GM13977 (cell line): Measurements from ENCODE around the gene NIBAN1.
"Not testable (repeated sequence)": the region's sequence is repeated elsewhere in the genome, so short reads cannot be mapped to it uniquely, and the experiment has no call there.

Experiments used
- DNase-seq: peaks from one replicate; pipeline ENCODE4 v3.0.0; 2012; ENCODE audit warnings: low spot score
- in situ Hi-C: fragments of 300-500 bp; cut with MboI; formaldehyde crosslinking; loops from one replicate; pipeline ENCODE4 v1.12.0; 2022; ENCODE audit warnings: low sequenced_read_pairs, low pct_unique_long_range_greater_than_20kb, mixed read lengths, inconsistent platforms; ENCODE audit not compliant: unreplicated experiment
- TF ChIP-seq, protein P1 (sequence below): IDR thresholded peaks from 2 replicates; pipeline ENCODE4 v1.5.1; 2012; ENCODE audit warnings: mild to moderate bottlenecking, control low read depth; ENCODE audit not compliant: insufficient read depth; ENCODE audit errors: extremely low read depth, missing control alignments

Gene NIBAN1

DNA sequence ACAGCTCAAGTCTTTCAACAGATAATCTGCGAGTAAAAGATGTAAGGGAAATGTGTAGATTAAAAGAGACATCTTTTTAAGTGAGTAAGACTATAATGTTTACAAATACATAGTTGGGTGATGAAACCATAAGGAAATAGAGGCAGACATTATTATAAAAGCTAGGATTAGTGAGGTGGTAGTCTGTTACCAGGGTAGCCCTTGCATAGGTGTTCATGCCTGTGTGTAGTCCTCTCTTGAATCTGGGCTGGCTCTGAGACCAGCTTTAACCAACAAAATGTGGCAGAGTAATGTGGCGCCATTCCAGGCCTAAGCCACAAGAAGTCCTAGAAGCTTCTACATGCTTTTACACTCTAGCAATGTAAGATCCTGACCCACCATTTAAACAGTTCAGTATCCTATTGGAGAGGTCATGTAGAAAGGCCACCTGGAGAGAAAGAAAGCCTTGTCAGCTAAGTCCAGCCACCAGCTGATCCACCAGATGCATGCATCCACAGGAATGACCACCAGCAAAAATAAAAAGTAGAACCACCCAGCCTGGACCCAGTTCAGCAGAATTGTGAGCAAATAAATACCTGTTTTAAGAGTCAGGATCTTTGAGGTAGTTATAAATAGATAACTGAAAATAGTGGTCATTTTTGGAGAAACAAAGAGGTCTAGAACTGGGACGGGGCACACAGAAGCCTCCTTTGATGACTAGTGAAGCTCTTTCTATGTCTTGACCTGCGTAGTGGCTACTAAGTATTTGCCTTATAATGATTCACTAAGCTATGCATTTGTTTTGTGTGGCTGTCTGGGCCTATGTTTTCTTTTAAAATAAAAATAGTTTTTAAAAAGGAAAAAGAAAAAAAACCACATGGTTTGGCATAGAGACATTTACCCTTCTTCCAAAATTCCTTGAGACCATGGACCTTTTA, 8.1 kb downstream of the NIBAN1 start:
- in situ Hi-C loops: no loop called here
- TF ChIP-seq, protein P1, sequence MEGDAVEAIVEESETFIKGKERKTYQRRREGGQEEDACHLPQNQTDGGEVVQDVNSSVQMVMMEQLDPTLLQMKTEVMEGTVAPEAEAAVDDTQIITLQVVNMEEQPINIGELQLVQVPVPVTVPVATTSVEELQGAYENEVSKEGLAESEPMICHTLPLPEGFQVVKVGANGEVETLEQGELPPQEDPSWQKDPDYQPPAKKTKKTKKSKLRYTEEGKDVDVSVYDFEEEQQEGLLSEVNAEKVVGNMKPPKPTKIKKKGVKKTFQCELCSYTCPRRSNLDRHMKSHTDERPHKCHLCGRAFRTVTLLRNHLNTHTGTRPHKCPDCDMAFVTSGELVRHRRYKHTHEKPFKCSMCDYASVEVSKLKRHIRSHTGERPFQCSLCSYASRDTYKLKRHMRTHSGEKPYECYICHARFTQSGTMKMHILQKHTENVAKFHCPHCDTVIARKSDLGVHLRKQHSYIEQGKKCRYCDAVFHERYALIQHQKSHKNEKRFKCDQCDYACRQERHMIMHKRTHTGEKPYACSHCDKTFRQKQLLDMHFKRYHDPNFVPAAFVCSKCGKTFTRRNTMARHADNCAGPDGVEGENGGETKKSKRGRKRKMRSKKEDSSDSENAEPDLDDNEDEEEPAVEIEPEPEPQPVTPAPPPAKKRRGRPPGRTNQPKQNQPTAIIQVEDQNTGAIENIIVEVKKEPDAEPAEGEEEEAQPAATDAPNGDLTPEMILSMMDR: no peak
- no peak for DNase-seq

GRCh38 chr1:184965439-184965838, 8.9 kb downstream of the NIBAN1 start:
- DNase-seq: no peak
- TF ChIP-seq, protein P1: no peak
- in situ Hi-C loops: no loop called here

DNA sequence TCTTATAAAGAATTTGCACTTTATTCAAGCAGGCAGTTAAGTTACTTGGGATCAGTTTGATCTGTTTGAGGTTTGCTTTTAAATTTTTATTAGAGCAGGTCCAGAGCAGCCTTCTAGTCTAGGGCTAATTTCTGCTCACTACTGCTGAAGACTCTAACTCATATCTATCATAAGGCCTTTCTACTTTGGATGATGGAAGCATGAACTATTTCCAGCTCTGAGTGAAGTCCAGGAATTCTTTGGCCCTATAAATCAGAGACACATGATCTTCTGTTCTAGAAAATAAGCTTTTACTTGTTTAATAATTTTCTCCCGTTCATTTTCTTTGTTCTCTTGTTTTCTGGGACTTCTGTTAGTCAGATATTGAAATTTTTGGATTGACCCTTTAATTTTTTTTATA, 14.7 kb downstream of the NIBAN1 start:
- in situ Hi-C loops: no loop called here
- TF ChIP-seq, protein P1: no peak
- DNase-seq: no peak

DNA sequence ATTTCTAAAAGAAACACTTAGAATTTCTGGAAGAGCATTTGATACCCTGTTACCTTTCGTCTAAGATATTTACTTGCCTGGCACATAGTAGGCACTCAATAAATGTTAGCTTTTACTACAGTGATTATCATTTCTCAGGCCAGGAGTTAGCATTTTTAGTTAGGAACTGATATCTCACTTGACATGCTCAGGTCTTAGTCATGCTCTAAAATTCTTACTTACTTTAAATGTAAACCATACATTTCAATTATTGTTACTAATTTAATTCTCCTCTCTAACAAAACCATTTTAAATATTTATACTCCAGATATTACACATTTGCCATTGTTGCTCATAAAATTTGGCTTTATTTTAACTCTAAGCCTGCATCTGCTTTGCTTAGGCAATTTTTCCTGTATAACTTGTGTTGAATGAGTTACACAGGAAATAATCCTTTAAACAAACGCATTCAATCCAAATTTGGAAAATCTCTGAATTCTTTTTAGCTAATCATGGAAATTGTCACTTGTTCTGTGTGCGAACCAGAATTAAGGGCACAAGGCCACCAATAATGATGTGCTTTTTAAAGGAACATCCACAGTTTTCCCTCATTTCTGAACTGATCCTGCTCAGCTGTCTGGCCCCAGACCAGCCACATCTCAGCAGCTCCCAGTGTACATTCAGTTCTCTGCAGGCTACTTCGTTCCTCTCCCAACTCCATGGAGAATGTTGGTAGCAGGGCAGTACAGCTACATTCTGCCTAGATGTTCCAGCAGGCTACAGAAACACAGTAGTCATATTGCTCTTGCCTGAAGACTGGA, 15.6 kb downstream of the NIBAN1 start:
- in situ Hi-C loops: no loop called here
- no peak for DNase-seq
- TF ChIP-seq, protein P1: no peak

GRCh38 chr1:184957901-184958300, 16.4 kb downstream of the NIBAN1 start:
- DNase-seq, in situ Hi-C loops: not testable (repeated sequence)

DNA sequence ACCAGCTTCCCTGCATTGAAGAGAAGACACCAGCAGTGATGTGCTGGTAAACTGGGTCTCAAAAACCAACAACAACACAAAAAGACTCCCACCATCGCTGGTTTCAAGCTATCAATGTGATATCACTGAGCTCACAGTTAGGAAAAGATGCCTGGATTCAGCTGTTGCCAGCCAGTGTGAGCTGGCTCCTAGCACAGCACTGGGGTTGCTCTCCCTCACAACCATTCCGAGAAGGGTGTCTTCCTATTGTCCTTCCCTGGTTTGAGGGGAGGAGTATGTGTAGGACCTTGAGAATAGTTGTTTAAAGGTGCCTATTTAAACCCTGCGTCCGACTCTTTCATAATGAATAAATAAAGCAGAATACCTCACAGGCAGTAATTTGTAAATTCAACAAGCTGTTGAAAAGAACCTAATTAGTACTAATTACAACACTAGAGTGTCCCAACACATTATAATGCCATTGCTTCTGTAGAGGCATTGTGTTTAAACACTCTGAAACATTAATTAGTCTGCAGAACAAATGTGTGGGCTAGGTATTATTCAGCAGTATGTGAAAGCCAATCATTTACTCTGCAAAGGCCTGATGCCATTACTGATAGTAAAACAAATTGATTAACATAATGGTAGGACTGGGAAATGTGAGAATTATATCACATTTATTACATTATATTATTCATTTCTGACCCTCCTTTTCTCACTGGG, 17.2 kb downstream of the NIBAN1 start:
- DNase-seq: no peak
- TF ChIP-seq, protein P1: no peak
- in situ Hi-C loops: no loop called here
